GM19455 (cell line): ENCODE data around the gene EPM2A.

Experiments used
- ATAC-seq: cut with Tn5 transposase; IDR thresholded peaks from one replicate; pipeline ENCODE4 v1.9.1; 2021; ENCODE audit not compliant: unreplicated experiment

The EPM2A gene

DNA sequence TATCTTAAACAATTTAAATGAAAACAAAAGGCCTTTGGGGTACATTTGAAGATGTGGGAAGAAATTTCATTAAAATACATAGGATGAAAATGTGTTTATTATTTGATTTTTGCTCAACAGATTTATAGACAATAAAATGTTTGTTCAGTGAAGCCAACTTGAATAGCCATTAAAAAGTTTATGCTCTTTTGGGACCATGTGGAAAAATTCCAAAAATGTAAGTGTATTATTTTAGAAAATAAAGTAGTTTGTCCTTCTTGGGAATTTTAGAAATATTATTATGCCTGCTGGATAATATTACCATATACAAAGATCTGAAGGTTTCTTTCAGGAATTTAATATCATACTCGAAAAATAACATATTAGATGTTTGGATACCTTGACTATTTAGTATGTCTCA, 131.3 kb downstream of the EPM2A start:
- ATAC-seq = no peak

GRCh38 chr6:145603424-145603833, 131.9 kb downstream of the EPM2A start:
- ATAC-seq = no peak

DNA sequence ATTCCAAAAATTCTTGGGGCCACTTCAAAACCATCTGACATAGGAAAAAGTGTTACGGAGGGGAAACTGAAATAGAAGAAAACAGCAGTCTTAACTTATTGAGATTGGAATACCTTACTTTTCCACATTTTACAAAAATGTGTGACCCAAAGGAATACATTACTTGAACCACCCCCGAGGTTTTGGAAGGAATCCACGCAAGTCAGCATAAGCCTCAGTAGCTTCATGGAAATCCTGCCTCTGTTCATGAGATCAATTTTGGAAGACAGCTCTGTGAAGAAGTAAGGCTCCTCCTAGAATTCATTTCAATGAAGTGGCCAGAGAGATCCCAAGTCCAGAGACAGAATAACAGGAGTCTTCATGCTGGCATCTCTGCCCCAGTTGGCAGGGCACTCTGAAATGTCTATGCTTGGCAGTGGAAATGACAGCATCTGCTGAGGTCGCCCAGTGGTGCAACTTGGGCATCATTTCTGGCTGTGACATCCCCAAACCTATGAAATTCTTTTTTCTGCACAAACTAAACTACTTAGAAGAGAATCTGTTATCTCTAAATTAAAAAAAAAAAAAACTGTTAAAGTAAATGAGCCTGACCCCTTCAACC, 132.5 kb downstream of the EPM2A start:
- no peak for ATAC-seq

DNA sequence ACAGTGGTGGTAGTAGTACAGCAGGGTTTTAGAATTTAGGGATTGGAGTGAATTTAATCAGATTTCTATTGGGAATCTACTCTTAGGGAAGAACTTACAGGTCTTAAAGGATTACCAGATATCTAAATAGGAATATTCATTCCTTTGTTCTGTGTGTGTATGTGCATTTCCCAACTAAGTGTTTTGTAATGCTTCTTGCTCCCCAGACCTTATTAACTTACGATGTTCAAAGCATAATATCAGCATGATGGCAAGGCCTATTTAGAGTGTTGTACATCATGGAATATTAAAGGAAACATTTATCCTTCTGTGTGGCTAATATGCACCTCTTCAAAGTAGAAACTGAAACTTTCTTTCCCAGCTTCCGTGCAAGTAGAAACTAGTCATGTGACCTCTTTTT, 133.9 kb downstream of the EPM2A start:
- no peak for ATAC-seq

GRCh38 chr6:145600299-145600698, 135.0 kb downstream of the EPM2A start:
- ATAC-seq = no peak

GRCh38 chr6:145588981-145589380, 146.3 kb downstream of the EPM2A start:
- ATAC-seq = no peak

- no peak for ATAC-seq
Observed at GRCh38 chr6:145587334-145587733, 148.0 kb downstream of the EPM2A start.

DNA sequence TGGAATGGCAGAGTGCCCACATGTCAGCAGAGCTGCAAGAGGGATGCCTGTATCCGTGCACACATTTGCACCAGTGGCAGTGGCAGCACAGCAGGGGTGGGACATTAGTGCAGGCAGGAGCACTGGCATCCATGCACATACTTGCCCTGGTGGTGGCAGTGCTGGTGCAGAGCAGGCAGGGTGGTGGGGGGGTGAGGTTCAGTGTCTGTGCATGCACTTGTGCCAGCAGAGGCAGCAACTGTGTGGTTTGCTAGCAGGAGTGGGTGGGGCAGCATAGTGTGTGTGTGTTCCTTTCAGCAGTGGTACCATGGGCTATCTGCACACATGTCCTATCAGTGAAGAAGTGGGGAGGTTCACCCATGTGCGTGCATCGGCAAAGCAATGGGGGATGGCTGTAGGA, 151.6 kb downstream of the EPM2A start:
- ATAC-seq = no peak
